HG02943 (cell line): ENCODE results near the gene SLC26A5.
"Not testable (repeated sequence)": the region's sequence is repeated elsewhere in the genome, so short reads cannot be mapped to it uniquely, and the experiment has no call there.

Experiments
- ATAC-seq: cut with Tn5 transposase; IDR thresholded peaks from one replicate; pipeline ENCODE4 v1.9.1; 2021; ENCODE audit warnings: mild to moderate bottlenecking, low read depth, moderate library complexity; ENCODE audit not compliant: unreplicated experiment

The SLC26A5 gene

DNA sequence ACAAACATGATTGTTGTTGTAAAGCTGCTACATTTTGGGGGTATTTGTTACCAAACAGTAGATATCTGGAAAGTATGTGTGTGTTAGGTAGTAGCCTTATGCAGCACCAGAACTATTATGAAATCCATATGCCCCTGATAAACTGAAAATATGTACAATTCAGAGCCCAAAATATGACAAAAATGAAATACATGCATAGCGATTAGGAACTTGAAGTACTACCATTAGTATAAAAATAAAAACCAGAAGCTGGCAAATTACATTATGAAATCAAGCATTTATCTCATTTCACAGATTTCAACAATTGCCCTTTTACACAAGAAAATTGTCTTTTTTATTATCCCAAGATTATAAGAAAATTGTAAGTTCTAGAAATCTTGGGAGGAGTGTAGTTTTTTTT lies 33.9 kb downstream of the SLC26A5 start:
- no peak for ATAC-seq

DNA sequence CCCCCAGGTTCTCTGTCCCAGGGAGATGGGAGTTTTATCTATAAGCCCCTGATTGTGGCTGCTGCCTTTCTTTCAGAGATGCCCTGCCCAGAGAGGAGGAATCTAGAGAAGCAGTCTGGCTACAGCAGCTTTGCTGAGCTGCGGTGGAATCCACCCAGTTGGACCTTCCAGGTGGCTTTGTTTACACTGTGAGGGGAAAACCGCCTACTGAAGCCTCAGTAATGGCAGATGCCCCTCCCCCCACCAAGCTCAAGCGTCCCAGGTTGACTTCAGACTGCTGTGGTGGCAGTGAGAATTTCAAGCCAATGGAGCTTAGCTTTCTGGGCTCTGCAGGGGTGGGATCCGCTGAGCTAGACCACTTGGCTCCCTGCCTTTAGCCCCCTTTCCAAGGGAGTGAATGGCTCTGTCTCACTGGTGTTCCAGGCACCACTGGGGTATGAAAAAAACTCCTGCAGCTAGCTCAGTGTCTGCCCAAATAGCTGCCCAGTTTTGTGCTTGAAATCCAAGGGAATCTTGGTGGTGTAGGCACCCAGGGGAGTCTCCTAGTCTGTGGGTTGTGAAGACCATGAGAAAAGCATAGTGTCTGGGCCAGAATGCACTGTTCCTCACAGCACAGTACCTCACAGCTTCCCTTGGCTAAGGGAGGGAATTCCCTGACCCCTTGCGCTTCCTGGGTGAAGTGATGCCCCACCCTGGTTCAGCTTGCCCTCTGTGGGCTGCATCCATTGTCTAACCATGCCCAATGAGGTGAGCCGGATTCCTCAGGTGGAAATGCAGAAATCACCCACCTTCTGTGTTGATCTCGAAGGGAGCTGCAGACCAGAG lies 40.0 kb downstream of the SLC26A5 start:
- not testable (repeated sequence) for ATAC-seq

DNA sequence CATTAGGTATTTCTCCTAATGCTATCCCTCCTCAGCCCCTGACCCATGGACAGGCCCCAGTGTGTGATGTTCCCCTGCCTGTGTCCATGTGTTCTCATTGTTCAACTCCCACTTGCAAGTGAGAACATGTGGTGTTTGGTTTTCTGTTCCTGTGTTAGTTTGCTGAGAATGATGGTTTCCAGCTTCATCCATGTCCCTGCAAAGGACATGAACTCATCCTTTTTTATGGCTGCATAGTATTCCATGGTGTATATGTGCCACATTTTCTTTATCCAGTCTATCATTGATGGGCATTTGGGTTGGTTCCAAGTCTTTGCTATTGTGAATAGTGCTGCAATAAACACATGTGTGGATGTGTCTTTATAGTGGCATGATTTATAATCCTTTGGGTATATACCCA lies 46.3 kb downstream of the SLC26A5 start:
- not testable (repeated sequence) for ATAC-seq

DNA sequence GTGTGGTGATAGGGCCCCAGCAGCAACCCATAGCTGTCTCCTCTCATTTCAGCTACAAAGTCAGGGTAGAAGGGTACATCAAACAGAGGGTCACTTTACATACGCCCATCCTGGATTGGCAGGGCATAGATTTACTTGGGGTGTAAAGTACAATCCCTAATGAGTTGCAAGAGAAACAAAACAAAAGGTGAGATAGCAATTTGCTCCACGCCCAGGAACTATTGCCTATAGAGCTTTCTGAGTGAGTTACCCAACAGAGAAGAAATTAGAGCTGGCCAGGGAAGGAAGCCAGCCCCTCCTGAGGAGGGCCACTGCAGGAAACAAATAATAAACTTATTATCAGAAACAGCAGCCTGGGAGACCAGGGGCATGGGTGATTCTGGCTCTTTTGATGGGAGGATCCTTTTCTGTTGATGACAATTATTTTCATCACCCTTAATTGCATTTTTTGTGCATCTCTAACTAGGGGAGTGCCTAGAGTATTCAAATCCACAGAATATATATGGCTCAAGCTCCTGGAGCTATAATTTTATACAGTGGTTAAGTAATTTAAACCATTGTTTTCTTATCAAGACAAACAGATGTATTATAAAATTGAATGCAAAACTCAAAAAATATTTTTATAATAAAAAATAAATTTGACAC lies 47.4 kb downstream of the SLC26A5 start:
- no peak for ATAC-seq

DNA sequence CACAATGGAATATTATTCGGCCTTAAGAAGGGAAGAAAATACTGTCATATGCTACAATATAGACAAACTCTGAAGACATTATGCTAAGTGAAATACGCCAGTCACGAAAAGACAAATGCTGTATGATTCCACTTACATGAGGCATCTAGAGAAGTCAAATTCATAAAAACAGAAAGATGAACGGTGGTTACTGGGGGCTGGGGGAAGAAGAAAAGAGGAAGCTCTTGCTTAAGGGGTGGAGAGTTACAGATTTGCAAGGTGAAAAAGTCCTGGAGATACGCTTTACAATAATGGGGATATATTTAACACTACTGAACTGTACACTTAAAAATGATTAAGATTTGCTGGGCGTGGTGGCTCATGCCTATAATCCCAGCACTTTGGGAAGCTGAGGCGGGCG lies 49.5 kb downstream of the SLC26A5 start:
- ATAC-seq: no peak

DNA sequence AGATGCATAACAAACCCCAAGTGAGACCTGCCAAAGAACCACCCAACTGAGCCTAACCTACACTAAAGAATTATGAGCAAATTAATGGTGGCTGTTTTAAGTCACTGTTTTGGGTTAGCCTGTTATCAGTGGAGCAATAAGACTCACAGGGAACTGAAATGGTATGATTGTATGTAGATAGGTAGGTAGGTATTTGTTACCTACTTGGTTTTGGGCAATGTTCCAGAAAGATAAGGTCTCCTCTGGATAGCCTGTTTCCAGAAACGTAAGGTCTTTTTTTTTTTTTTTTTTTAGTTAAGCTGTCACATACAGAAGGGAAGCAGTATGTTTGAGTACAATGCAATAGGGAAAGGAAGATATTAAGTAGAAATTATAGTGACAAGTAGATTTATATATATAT lies 50.9 kb downstream of the SLC26A5 start:
- no peak for ATAC-seq

DNA sequence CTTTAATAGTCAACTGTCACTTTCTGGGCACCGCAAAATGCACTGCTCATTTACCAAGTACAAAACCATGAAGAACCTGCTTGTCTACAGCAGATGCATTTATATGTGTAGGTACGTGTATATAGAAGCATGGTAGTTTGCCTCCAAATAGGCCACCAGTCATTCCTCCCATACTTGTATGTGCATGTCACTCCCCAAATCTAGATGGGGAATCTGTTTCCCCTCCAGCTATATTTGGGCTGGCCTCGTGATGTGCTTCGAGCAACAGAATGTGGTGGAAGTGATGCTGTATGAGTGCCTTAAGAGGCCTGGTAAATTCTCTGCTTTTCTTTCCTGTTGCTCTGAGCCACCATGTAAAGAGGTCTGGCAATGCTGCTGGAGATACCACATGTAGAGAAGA lies 51.4 kb downstream of the SLC26A5 start:
- ATAC-seq: no peak

DNA sequence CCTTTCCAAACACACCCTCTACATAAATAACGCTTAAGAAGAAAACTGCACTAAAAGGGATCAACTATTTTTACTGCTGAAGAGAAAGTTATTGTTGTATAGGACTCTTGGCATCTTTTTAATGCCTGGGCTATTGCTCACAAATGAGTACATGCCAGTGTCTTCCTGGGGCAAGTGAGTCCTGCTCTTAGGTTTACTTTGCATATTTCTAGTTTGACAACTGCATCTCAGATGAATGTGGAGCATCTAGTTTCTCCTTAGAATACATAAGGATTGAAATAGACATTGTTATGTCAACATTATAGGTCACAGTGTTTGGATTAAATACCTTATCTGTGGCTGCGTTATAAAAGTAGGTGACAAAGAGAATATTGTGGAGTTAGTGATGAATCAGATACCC lies 54.0 kb downstream of the SLC26A5 start:
- ATAC-seq: no peak

DNA sequence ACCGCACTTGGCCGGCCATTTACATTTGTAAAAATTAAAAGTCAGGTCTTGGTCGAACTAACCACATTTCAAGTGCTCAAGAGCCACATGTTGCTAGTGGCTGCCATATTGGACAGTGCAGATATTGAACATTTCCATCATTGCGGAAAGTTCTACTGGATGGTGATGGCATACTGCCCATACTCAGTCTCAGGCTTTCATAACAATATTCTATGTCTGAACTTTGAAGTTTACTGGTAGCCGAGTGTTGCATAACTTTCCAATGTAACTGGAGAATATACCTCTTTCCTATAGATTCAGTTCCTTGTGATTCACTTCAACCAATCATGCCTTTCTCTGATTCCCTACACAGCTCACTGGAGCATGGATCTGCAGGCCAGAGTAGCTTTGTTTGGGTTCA lies 54.9 kb downstream of the SLC26A5 start:
- ATAC-seq: no peak

DNA sequence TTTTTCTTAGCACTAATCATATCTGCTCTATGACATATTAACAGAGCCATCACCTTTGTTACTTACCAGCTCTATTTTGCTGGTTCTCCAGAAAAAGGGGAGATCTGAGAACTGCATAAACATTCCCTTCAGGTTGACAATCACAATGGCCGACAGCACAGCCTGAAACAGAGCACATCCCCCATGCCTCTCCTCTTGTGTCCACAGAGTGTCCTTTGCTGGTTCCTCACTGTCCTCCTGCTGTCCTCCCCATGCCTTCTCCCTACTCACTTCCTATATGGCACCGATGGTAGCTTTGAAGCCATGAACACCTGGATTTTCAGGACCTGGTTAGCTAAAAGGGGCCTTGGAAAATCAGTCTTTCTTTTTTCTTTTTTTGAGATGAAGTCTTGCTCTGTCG lies 56.7 kb downstream of the SLC26A5 start:
- no peak for ATAC-seq

DNA sequence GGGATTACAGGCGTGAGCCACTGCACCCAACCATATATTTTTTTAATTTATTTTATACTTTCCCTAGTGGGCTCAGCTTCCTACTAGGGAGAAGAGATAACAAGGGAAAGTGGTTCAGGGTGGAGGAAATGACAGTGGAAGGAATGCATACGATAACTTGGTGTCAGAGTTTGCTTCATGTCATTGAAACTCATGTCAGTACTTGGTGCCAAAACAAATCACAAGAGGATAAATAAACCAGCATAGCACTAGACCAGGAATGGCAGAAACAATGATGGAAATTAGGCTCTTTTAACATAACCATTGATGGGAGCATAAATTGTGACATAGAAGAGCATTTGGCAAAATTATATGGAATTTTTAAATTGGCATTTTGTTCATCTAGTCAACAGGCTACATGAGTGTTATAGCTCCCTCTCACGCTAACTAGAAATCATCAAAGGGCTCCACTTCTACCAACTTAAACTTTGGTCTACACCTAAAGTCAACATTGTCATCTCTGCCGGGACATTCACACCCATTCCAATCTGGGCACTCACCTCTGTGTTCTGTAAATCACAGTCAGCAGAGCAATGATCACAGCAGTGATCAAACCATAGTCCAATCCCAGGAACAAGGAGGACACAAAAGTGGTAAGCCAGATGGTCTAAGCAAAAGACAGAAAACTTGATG lies 57.4 kb downstream of the SLC26A5 start:
- no peak for ATAC-seq

DNA sequence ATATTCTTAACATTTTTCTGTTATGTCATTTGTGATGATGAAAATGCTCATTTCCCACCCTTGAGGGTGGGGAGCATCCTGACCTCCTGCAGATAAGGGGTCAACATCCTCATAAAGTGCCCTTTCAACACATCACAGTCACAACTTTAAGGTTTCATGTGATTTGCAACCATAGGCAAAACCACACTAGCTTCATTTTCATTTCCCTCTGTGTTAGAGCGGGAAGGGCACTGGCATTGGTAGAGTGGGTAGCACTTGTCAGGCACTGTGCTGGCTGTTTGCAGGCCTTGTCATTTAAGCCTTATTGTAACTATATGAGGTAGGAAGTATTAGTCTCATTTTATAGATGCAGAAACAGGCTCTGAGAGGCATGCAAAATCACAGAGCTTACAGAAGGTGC lies 58.8 kb downstream of the SLC26A5 start:
- no peak for ATAC-seq

DNA sequence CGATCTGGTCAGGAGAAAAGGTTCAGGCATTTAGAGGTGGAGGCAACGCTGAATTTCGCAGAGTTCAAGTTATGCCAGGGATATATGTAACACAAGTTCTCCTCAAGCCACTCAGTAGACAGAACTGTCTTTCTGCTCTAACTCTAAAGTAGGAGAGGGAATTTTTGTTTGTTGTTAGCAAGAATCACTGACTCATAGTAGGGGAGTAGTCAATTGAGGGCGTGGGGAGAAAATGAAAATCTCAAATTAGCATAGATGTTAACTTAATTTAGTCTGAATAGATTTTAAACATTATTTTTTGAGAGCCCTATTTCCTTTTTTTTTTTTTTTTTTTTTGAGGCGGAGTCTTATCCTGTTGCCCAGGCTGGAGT lies 64.0 kb downstream of the SLC26A5 start:
- ATAC-seq: no peak

DNA sequence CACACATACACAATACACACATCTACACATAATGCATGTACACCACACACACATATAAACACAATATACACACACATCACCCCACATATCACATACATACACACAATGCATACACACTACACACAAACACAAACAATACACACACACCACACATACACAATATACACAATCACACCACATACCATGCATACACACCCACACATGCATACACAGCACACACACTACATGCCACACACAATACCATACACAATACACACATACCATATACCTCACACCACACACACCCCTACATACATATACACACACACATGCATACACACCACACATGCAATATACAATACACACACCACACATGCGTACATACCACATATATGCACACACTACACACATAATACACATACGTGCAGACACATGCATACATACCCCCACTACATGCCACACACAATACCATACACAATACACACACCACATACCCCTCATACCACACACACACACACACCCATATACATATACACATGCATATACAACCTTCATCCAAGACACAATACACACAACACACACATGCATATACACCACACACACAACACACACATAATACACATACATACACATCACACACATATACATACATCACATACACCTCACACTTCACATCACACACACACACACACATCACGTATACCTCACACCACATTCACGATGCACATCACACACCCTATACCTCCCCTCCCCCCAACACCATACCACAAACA lies 64.6 kb downstream of the SLC26A5 start:
- no peak for ATAC-seq

DNA sequence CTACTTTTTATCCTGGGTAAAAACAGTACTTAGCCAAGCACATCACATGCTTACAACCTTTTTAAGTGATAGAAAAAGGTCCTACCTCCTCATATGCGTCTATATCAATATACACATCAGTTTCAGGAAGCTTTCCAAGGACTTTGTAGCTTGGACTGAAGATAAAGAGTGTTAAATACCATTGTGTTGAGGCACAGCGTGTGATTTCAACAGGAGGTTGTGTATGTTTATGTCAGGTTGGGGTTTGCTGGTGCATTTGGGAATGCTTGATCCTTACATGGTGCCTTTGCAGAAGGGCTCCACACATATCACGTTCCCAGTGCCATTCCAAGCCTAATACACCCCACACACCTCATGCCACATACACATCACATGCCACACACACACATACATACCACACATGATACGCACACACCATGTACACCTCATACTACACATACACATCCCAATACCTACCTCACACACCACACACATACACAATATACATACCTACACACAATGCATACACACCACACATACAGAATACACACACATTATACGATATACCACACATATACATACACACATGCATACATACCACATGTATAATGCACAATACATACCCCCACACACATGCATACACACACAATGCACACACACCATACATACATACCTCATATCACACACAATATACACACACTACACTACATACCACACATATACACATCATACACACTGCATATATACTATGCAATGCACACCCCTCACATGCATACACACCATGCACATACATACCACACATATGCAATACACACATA lies 65.4 kb downstream of the SLC26A5 start:
- no peak for ATAC-seq

DNA sequence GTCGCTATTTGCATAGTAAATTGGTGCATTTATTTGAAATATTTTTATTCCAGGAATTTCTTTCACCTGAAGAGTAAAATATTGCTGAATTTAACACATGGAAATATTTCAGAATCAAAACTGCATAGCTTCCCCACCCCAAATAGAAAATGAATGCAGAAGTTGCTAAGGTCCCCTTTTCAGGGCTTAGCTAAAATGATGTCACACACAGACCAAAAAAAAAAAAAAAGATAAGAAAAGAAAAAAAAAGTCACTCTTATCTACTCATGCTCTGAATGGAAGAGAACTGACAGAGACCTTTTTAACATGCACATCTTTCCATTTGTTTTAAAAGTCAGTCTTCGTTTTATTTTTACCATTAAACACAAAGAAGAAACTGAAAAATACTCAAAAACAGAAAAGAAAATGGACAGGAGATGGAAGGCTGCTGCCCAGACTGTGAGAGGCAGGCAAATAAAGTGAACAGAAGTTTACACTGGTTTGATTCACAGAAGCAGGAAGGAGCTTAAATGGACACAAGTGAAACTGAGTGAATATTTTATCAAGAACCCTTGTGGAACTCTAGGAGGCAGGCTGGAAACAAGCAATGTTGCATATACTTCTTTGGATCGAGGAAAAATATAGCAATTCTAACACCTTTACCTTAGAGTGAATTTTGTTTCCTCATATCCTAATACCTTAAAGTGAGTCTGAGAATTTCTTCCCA lies 66.6 kb downstream of the SLC26A5 start:
- ATAC-seq: no peak

DNA sequence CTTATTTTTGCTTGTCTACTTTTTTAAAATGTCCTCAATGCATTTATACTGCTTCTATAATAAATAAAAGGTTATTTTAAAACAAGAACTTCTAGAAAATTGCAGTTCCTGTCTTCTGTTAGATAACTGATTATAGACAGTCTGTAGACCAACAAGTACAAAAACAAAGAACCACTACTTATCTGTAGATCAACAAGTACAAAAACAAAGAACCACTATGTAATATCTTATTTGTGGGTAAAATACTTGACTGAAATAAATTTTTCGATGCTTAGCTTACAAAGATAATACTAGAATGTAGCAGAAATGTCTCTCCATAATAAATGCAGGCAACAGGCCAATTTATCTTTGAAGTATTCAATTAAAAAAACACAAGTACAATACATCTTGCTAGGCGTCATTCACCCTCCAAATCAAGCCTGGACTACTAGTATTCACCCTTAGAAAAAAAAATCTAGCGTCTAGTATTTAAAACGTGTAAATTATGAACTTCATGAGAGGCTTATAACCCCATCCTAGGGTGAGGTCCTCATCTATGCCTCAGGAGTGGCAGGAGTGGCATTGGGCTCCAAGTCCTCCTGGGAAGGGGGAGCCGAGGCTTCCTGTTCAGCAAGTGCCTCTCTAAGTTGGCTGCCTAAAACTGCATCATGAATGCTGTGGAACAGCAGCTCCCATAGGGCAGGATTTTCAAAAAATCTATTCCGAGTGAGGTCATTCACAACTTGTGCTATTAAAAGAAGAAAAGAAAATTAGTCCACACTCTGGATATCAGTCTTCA lies 72.0 kb downstream of the SLC26A5 start:
- no peak for ATAC-seq

DNA sequence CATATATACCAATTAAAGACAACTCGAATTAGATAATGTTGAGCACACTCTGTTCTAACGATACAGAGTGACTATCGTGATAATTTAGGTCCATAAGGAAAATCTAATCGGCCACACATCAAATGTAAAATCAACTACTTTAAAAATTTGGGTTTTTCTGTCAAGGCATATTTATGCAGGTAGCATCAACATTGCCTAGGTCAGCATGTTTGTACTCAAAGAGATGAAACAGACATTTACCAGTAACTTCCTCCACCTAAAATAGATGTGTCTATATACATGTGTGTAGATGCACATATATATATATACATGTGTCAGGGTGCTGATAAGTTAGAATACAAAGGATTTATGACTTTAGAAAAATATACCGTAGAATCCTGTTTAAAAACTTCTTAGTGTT lies 76.6 kb downstream of the SLC26A5 start:
- ATAC-seq: no peak

DNA sequence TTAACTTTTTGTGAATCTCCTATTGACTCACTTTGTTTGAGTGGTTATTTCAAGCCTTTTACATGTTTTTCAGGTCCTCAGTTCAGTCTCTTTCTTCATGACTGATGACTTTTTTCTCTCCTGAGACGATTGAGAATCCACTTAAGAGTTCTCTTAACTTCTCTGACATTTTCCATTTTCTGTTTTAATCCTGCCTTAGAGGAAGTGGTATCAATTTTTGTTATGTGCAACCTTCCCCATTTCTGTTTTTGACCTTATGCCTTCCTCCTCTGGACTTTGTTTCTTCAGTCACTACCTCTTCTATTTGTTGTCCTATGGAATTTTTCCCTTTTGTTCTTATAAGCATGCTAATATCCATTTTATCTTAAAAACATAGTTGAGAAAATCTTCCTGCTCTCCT lies 96.2 kb downstream of the SLC26A5 start:
- ATAC-seq: no peak
